Naive thymus-derived CD8-positive, alpha-beta T cell (primary cell): ENCODE results near the gene RAB1B. TPM values are rescaled to one million over a fixed set of nuclear protein-coding genes. Genes with fewer than 3 reads are reported as not detected.

ENCODE experiments used
- ATAC-seq, 2 donors: fragments of 150-1000 bp; cut with Tn5 transposase in 1 of 2; sonication (Bioruptor Pico), chemical (Tn5 transposase) in 1 of 2; 1 replicate in 1 of 2; 2 replicates in 1 of 2; pipeline ENCODE4 v1.10.0; 2021; ENCODE audit warnings: mild to moderate bottlenecking in 2 of 2, moderate library complexity in 2 of 2
- POLR2A ChIA-PET: fragments of 350-600 bp; sonication (Branson Sonifier 250); formaldehyde crosslinking; loops from one replicate; lab custom pipeline; 2021; ENCODE audit warnings: antibody characterized with exemption; lab: Charles Lee
- DNase-seq, 10 donors: peaks; one replicate each; pipeline versions ENCODE4 v3.0.0 to v3.0.0-alpha.2; 2020 to 2022
- H3K27ac Mint-ChIP-seq, 10 donors: one replicate each; pipeline ENCODE4 v1.8.0; 2020 to 2022; ENCODE audit warnings: mild to moderate bottlenecking in 10 of 10, mixed read lengths in 10 of 10, moderate library complexity in 4 of 10, inconsistent platforms in 1 of 10
- H3K27me3 Mint-ChIP-seq, 5 donors: one replicate each; pipeline ENCODE4 v1.8.0; 2021 to 2022; ENCODE audit warnings: mixed read lengths in 5 of 5
- H3K36me3 Mint-ChIP-seq, 3 donors: one replicate each; pipeline ENCODE4 v1.8.0; 2020 to 2022; ENCODE audit warnings: mixed read lengths in 3 of 3, mild to moderate bottlenecking in 2 of 3, inconsistent platforms in 1 of 3
- H3K4me1 Mint-ChIP-seq, 4 donors: one replicate each; pipeline ENCODE4 v1.8.0; 2021 to 2022; ENCODE audit warnings: mixed read lengths in 4 of 4
- H3K4me3 Mint-ChIP-seq, 10 donors: one replicate each; pipeline ENCODE4 v1.8.0; 2020 to 2022; ENCODE audit warnings: mild to moderate bottlenecking in 10 of 10, mixed read lengths in 10 of 10, moderate library complexity in 6 of 10, inconsistent platforms in 1 of 10
- H3K9me3 Mint-ChIP-seq, 9 donors: one replicate each; pipeline ENCODE4 v1.8.0; 2020 to 2022; ENCODE audit warnings: mixed read lengths in 9 of 9, mild to moderate bottlenecking in 3 of 9, inconsistent platforms in 1 of 9, moderate library complexity in 1 of 9
- polyA plus RNA-seq, 3 donors: library from polyadenylated mRNA; unstranded; fragments of 300-500 nt; fragmentation: Illumina TruSeq; gene quantifications; one replicate each; pipeline ENCODE4 v1.2.3, GENCODE V29; 2021
- total RNA-seq, 8 experiments: library from RNA in 2 of 8; stranded (reverse) in 2 of 8; gene quantifications; one replicate each; pipeline ENCODE4 v1.2.3 and lab custom pipeline; 2021 to 2026

Gene RAB1B
- total and polyA plus RNA-seq, 5 experiments from 2014 or later = 13.1 to 69.2 (median 16.1) TPM

GRCh38 chr11:66261578-66261977 lies 6.9 kb upstream of the RAB1B start:
- H3K9me3 Mint-ChIP-seq = no peaks in the 10 kb centered on the region
- peaks cover 16 to 25% (median 23%) of the 10 kb centered on the region in 4 donors for H3K4me1 Mint-ChIP-seq
- ATAC-seq = no peak
- POLR2A ChIA-PET = interaction anchor here (4.3 kb wide), 1 partner anchor 40 kb away, joined by 33 read pairs; no protein-coding TSS in a partner anchor
- DNase-seq = no peak
- H3K27ac Mint-ChIP-seq = peak overlapping the region in 2 of 10 donors; percentile 44 to 99
- H3K27me3 Mint-ChIP-seq = peaks cover 0 to 3% (median 0%) of the 10 kb centered on the region in 5 donors
- H3K36me3 Mint-ChIP-seq = peaks cover 0 to 41% (median 8%) of the 10 kb centered on the region in 3 donors
- H3K4me3 Mint-ChIP-seq = peak overlapping the region in 1 of 10 donors; percentile 51

- Mint-ChIP-seq H3K4me3 (no peak overlapping the region), H3K4me1 (peaks cover 16 to 25% (median 22%) of the 10 kb centered on the region in 4 donors), H3K27me3 (peaks cover 0 to 1% (median 0%) of the 10 kb centered on the region in 5 donors), H3K36me3 (peaks cover 0 to 45% (median 8%) of the 10 kb centered on the region in 3 donors), H3K9me3 (no peaks in the 10 kb centered on the region), H3K27ac (peak overlapping the region in 3 of 10 donors; percentile 28 to 62 (median 40))
- ATAC-seq (no peak), DNase-seq (no peak)
- POLR2A ChIA-PET = interaction anchor here (1.1 to 4.3 kb wide), 2 partner anchors 15 to 41 kb away, joined by 3 to 33 read pairs; partner anchors contain the start of gene CNIH2
These were observed 6.2 kb upstream of the RAB1B start for GRCh38 chr11:66262191-66262590.

- peaks cover 0 to 46% (median 8%) of the 10 kb centered on the region in 3 donors for H3K36me3 Mint-ChIP-seq
- no peak for DNase-seq
- peak overlapping the region in 4 of 10 donors; percentile 7 to 55 (median 42) for H3K27ac Mint-ChIP-seq
- no peaks in the 10 kb centered on the region for H3K9me3 Mint-ChIP-seq
- H3K4me3 Mint-ChIP-seq = no peak overlapping the region
- POLR2A ChIA-PET = interaction anchor here (1.1 kb wide), 1 partner anchor 15 kb away, joined by 3 read pairs; the partner anchor contains the start of gene CNIH2
- no peak for ATAC-seq
- H3K27me3 Mint-ChIP-seq = no peaks in the 10 kb centered on the region
- H3K4me1 Mint-ChIP-seq = peaks cover 17 to 29% (median 25%) of the 10 kb centered on the region in 4 donors
These were observed 5.7 kb upstream of the RAB1B start for GRCh38 chr11:66262696-66263095.

- Mint-ChIP-seq H3K36me3 (peaks cover 0 to 46% (median 8%) of the 10 kb centered on the region in 3 donors), H3K27ac (peak overlapping the region in 3 of 10 donors; percentile 37 to 74 (median 55)), H3K4me3 (no peak overlapping the region), H3K9me3 (no peaks in the 10 kb centered on the region), H3K27me3 (no peaks in the 10 kb centered on the region), H3K4me1 (peaks cover 21 to 30% (median 26%) of the 10 kb centered on the region in 4 donors)
- no peak for ATAC-seq
- DNase-seq = no peak
- POLR2A ChIA-PET = interaction anchor here (1.1 kb wide), 1 partner anchor 14 kb away, joined by 3 read pairs; the partner anchor contains the start of gene CNIH2
These were observed 5.2 kb upstream of the RAB1B start for GRCh38 chr11:66263231-66263630.

GRCh38 chr11:66263785-66264184 lies 4.7 kb upstream of the RAB1B start:
- Mint-ChIP-seq H3K27ac (peak overlapping the region in 2 of 10 donors; percentile 33 to 65), H3K9me3 (peaks cover 0 to 2% (median 0%) of the 10 kb centered on the region in 9 donors), H3K4me1 (peaks cover 21 to 25% (median 22%) of the 10 kb centered on the region in 4 donors), H3K4me3 (no peak overlapping the region), H3K36me3 (peaks cover 0 to 46% (median 8%) of the 10 kb centered on the region in 3 donors), H3K27me3 (no peaks in the 10 kb centered on the region)
- ATAC-seq (no peak), DNase-seq (no peak)
- POLR2A ChIA-PET = no interaction called here

GRCh38 chr11:66264383-66264782 lies 4.1 kb upstream of the RAB1B start:
- DNase-seq = no peak
- H3K27me3 Mint-ChIP-seq = peaks cover 0 to 2% (median 0%) of the 10 kb centered on the region in 5 donors
- H3K4me3 Mint-ChIP-seq = no peak overlapping the region
- H3K36me3 Mint-ChIP-seq = peaks cover 4 to 40% (median 6%) of the 10 kb centered on the region in 3 donors
- H3K9me3 Mint-ChIP-seq = peaks cover 0 to 2% (median 0%) of the 10 kb centered on the region in 9 donors
- H3K4me1 Mint-ChIP-seq = peaks cover 20 to 23% (median 21%) of the 10 kb centered on the region in 4 donors
- H3K27ac Mint-ChIP-seq = peak overlapping the region in 1 of 10 donors; percentile 34
- ATAC-seq = no peak
- POLR2A ChIA-PET = no interaction called here

- peak in 1 of 10 donors; percentile 36 for DNase-seq
- peaks cover 3 to 36% (median 5%) of the 10 kb centered on the region in 3 donors for H3K36me3 Mint-ChIP-seq
- H3K9me3 Mint-ChIP-seq = peaks cover 0 to 2% (median 0%) of the 10 kb centered on the region in 9 donors
- H3K27ac Mint-ChIP-seq = peak overlapping the region in 2 of 10 donors; percentile 63 to 81
- ATAC-seq = no peak
- peak overlapping the region in 1 of 10 donors; percentile 2 for H3K4me3 Mint-ChIP-seq
- H3K27me3 Mint-ChIP-seq = peaks cover 0 to 2% (median 0%) of the 10 kb centered on the region in 5 donors
- POLR2A ChIA-PET = interaction anchor here (6.7 kb wide), 1 partner anchor 17 kb away, joined by 102 read pairs; the partner anchor contains the start of gene CNIH2
- peaks cover 20 to 23% (median 21%) of the 10 kb centered on the region in 4 donors for H3K4me1 Mint-ChIP-seq
These were observed 3.5 kb upstream of the RAB1B start for GRCh38 chr11:66264914-66265313.

GRCh38 chr11:66265531-66266377 lies 2.7 kb upstream of the RAB1B start:
- H3K36me3 Mint-ChIP-seq = peaks cover 3 to 35% (median 5%) of the 10 kb centered on the region in 3 donors
- POLR2A ChIA-PET = interaction anchor here (4.2 to 6.7 kb wide), 2 partner anchors 16 to 23 kb away, joined by 27 to 102 read pairs; partner anchors contain the start of genes CNIH2 and YIF1A
- peaks cover 21 to 30% (median 29%) of the 10 kb centered on the region in 4 donors for H3K4me1 Mint-ChIP-seq
- peak overlapping the region in 3 of 10 donors; percentile 7 to 22 (median 20) for H3K4me3 Mint-ChIP-seq
- no peak for ATAC-seq
- peak overlapping the region in 1 of 10 donors; percentile 27 for H3K27ac Mint-ChIP-seq
- H3K27me3 Mint-ChIP-seq = peaks cover 0 to 2% (median 0%) of the 10 kb centered on the region in 5 donors
- DNase-seq = no peak
- H3K9me3 Mint-ChIP-seq = peaks cover 0 to 2% (median 0%) of the 10 kb centered on the region in 9 donors

GRCh38 chr11:66266378-66267038 lies 1.9 kb upstream of the RAB1B start:
- H3K36me3 Mint-ChIP-seq = peaks cover 3 to 34% (median 5%) of the 10 kb centered on the region in 3 donors
- peak overlapping the region; percentile 69 to 98 (median 93) for H3K4me3 Mint-ChIP-seq
- DNase-seq (no peak), ATAC-seq (no peak)
- peaks cover 22 to 36% (median 31%) of the 10 kb centered on the region in 4 donors for H3K4me1 Mint-ChIP-seq
- POLR2A ChIA-PET = interaction anchor here (0.7 to 6.7 kb wide), 5 partner anchors 16 to 407 kb away, joined by 3 to 102 read pairs (median 8); partner anchors contain the start of genes CNIH2, RBM4 and YIF1A
- peaks cover 0 to 2% (median 0%) of the 10 kb centered on the region in 5 donors for H3K27me3 Mint-ChIP-seq
- H3K27ac Mint-ChIP-seq = peak overlapping the region in 8 of 10 donors; percentile 86 to 100 (median 97)
- H3K9me3 Mint-ChIP-seq = peaks cover 0 to 2% (median 0%) of the 10 kb centered on the region in 9 donors

GRCh38 chr11:66267039-66267378 lies 1.4 kb upstream of the RAB1B start:
- Mint-ChIP-seq H3K36me3 (peaks cover 3 to 37% (median 5%) of the 10 kb centered on the region in 3 donors), H3K4me3 (peak overlapping the region; percentile 69 to 98 (median 93)), H3K27ac (peak overlapping the region; percentile 80 to 100 (median 93)), H3K9me3 (peaks cover 0 to 2% (median 0%) of the 10 kb centered on the region in 9 donors), H3K4me1 (peaks cover 20 to 41% (median 34%) of the 10 kb centered on the region in 4 donors), H3K27me3 (peaks cover 0 to 2% (median 0%) of the 10 kb centered on the region in 5 donors)
- ATAC-seq (no peak), DNase-seq (no peak)
- POLR2A ChIA-PET = interaction anchor here (0.7 to 6.7 kb wide), 13 partner anchors 15 to 1150 kb away, joined by 3 to 102 read pairs (median 8); partner anchors contain the start of genes BANF1, BRMS1, CD248 and CNIH2

GRCh38 chr11:66267379-66268243 lies 828 bp upstream of the RAB1B start:
- peak overlapping the region; percentile 89 to 98 (median 94) for H3K4me3 Mint-ChIP-seq
- peak; percentile 65 for ATAC-seq
- H3K9me3 Mint-ChIP-seq = peaks cover 0 to 2% (median 0%) of the 10 kb centered on the region in 9 donors
- peak overlapping the region; percentile 95 to 100 (median 99) for H3K27ac Mint-ChIP-seq
- DNase-seq = peak; percentile 85 to 94 (median 88)
- peaks cover 0 to 2% (median 0%) of the 10 kb centered on the region in 5 donors for H3K27me3 Mint-ChIP-seq
- H3K4me1 Mint-ChIP-seq = peaks cover 21 to 46% (median 38%) of the 10 kb centered on the region in 4 donors
- POLR2A ChIA-PET = interaction anchor here (0.5 to 6.7 kb wide), 16 partner anchors 15 to 1151 kb away, joined by 3 to 102 read pairs (median 6); partner anchors contain the start of genes BANF1, BRMS1, CCDC85B and CD248
- H3K36me3 Mint-ChIP-seq = peaks cover 3 to 38% (median 5%) of the 10 kb centered on the region in 3 donors
